Measurements from ENCODE around the gene SENP8.

SENP8 gene

DNA sequence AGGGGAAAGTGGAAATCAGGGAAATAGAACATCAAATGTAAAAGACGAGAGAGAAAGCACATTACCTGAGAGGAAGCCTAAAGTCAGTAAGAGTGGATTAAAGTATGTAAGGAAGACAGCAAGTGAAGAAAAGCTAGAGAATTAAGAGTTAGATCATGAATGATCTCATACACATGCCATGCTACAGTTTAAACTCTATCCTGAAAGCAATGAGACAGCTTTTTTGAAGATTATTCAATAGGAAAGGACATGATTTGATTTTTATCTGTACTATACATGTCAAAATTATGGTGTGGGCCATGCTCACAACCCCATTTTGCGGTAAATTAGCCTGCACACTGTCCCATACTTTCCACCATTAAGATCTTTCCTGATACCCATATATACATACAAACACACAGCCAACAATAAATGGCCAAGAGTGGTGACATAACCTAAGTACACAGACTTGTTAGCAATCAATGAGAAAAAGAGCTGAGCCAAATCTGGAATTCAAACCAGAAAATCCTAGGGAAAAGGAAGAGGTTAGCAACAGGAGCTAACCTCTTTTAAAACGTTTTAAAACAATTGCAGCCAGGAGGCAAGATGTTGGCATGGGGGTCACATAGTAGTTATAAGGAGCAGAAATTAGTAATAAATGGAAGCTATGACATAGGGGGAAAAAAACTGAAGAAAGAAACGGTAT lies 4.7 kb upstream of the SENP8 start:
- DNase-seq (ENCODE audit: low read depth in 2 of 2): no peak

DNA sequence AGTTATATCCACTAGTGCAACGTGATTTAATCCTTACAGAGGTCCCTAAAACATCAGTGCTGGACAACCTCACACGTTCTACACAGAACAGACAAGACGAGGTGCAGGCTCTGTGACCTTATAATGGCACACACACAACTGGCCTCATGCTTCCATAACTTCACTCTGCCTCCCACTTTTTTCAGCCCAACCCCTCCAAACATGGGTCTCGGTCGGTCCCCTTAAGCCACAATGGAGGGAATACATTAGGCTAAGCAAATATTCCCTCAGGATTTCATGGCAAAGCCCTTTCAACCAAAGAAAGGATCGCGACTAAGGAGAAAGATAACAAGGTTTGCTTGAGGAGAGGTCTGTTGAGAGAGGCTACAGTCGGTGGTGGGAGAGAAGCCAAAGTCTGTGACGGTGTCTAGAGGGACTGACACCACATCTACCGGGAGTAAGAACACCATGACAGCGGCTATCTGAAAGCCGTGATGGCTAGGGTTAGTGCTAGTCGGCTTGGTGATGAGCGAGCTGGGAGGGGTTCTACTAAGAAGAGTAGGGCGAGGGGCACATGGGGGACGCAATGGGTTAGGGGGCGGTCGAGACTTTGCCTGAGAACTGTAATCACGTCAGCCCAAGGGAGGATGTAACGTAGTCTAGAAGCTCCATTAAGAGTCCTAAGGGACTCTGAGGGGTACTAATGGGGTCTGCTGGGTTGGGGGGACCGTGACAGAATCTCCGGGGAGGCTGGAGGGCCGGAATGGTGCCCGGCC lies 1.3 kb upstream of the SENP8 start:
- peak in 1 of 2 donors; percentile 2 for DNase-seq (ENCODE audit: low read depth in 2 of 2)

DNA sequence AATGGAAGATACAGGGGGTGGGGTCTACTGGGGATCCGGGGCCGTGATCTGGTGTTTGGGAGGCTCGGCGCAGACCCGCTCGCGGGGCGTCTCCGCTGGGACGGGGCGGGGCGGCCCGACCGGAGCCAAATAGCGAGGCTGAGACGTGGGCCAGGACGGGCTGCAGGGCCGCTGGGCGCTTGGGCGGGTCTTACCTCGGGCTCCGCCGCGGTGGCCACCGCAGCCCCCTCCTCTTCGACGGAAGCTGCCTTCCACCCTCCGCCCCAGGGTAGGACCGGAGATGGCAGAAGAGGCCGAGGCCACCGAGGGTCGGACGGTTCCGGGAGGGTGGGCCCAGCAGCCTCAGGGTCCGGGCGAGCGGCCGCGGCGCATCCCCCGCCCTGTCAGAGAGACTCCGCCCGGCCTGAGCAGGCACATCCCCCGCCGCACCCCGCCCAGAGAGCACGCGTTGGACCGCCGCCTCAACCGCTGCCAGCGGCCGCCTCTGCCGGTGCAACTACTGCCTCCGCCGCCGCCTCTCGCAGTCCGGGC lies 652 bp upstream of the SENP8 start:
- DNase-seq (ENCODE audit: low read depth in 2 of 2): peak; percentile 65 to 71

DNA sequence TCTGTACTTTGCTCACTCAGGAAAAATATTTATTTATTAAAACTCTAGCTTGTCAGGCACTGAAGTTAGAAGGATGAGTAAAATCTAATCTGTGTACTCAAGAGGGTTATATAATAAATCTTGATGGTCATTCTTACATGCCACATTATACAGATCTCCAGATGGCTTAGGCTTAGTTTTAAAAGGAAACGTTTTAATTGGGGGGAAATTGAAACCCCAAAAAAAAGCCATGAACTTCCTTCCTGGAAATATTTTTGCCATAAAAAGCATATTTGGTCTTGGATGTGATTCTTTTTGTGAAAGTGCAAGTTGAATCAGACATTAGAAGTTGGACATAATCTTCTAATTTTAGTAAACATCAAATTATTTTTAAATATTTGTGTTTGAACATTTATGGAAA lies 6.0 kb downstream of the SENP8 start:
- DNase-seq (ENCODE audit: low read depth in 2 of 2): no peak

- DNase-seq (ENCODE audit: low read depth in 2 of 2): no peak
Observed at GRCh38 chr15:72127724-72128322, 9.6 kb downstream of the SENP8 start.

GRCh38 chr15:72128359-72128758 lies 10.2 kb downstream of the SENP8 start:
- DNase-seq (ENCODE audit: low read depth in 2 of 2): no peak

GRCh38 chr15:72130272-72130671 lies 12.1 kb downstream of the SENP8 start:
- DNase-seq (ENCODE audit: low read depth in 2 of 2): no peak

DNA sequence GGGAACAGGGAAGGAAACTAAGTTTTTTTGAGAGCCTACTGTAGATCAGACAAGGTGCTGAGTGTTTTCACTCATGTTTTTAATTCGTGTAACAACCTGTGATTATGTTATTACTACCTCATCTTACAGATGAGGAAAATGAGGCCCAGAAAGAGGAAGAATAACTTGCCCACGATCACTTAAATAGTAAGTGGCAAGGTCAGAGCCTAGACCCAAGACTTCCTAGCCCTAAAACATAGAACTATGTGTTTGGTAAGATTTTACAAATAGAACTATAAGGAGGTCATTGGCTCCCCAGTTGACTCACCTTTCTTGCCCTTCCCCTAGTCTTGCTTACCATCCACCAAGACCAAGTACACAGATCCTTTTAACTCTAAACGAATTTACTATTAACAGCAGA lies 13.7 kb downstream of the SENP8 start:
- DNase-seq (ENCODE audit: low read depth in 2 of 2): no peak

DNA sequence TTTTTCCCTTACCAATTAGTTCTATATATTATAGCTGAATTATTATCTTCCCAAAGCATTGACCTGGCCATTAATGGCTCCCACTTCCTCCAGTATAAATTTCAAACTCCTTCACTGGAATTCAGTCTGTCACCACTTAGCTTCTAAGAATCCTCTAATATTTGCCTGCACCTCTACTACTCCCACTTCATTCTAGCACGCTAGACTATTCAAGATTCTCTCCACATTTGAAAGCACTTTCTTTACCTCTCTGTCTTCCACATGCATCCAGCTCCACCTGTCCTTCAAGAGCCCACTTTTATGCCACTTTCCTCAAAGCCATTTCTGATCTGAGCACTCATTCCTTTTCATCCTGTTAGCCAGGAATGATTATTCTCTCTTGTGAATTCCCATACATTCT lies 15.0 kb downstream of the SENP8 start:
- DNase-seq (ENCODE audit: low read depth in 2 of 2): no peak

DNA sequence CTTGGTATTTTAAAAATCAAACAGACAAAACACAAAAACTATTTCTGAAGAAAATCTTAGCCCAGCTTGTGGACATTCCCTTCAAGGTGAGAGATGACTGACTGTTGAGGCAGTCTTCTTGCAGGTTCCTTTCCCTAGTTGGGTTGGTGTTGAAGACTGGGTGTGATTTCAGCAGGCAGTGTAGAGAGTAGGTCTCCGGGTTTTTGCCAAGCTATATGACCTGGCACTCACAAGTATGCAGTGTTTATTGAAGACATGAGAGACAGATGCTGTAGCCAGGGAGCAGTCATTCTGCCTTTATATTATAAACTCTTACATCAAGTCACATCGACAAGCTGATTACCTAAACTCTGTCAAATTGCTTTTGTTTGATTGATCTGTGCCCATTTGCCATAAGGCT lies 17.5 kb downstream of the SENP8 start:
- DNase-seq (ENCODE audit: low read depth in 2 of 2): no peak

- DNase-seq (ENCODE audit: low read depth in 2 of 2): no peak
Observed at GRCh38 chr15:72136170-72137051, 18.2 kb downstream of the SENP8 start.

DNA sequence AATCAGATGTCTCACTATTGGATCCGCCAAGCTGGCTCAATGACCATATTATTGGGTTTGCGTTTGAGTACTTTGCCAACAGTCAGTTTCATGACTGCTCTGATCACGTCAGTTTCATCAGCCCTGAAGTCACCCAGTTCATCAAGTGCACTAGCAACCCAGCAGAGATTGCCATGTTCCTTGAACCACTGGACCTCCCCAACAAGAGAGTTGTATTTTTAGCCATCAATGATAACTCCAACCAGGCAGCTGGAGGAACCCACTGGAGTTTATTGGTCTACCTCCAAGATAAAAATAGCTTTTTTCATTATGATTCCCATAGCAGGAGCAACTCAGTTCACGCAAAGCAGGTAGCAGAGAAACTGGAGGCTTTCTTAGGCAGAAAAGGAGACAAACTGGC lies 21.5 kb downstream of the SENP8 start:
- DNase-seq (ENCODE audit: low read depth in 2 of 2): no peak

- DNase-seq (ENCODE audit: low read depth in 2 of 2): no peak
Observed at GRCh38 chr15:72140088-72140487, 21.9 kb downstream of the SENP8 start.

DNA sequence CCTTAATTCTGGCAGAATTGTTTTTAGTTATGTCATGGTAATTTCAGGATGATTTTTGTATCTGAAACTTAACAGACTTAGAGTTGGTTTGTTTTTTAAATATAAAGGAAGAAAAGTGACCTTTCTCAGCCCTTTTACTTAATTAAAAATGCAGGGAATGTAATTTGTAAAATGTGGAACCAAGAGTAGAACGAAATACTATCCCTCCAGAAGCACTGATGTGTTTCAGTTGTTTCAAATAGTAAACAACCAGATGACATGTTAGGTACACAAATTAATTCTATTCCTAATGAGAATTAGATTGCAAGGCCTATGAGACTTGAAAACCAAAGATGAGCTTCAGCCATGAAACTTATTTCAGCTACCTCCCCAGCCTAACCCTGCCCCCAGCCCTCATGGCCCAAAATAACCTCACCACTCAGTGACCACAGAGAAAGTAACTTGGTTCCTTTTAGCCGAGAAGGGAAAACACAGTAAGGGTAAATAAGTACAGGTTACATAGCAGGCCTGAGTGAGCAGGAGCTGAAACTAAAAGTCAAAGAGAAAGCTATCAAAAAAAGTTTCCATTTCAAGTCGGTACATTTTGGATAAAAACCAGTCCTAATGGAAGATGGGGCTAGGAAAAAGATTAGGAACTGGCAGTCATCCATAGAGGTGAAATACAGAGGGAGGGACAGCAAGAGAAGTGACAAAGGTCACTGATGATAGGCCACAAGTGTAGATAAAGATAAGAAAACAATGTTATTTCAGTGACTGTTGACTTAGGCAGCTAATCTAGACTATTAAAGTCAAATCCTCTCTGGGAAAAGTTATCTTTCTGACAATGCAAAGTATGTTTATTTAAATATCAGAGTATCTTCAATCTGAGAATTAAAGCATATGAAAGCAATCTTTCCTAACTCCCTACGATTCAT lies 23.2 kb downstream of the SENP8 start:
- DNase-seq (ENCODE audit: low read depth in 2 of 2): no peak

DNA sequence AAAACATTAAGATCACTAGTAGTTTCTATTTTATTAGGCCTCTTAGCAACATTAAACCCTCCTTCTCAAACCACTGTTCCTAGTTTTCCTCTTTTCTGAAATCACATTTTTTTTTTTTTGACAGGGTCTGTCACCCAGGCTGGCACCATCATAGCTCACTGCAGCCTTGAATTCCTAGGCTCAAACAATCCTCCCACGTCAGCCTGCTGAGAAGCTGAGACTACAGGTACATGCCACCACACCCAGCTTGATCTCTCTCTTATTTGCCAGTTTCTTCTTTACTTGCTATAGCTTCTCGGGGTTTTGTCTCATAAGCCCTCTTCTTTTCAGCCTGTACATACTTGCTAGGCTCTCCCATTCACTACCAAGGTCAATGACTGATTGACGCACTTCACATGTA lies 28.0 kb downstream of the SENP8 start:
- no peak for DNase-seq (ENCODE audit: low read depth in 2 of 2)

- no peak for DNase-seq (ENCODE audit: low read depth in 2 of 2)
Observed at GRCh38 chr15:72146934-72147333, 28.7 kb downstream of the SENP8 start.

- no peak for DNase-seq (ENCODE audit: low read depth in 2 of 2)
Observed at GRCh38 chr15:72147418-72147817, 29.2 kb downstream of the SENP8 start.

DNA sequence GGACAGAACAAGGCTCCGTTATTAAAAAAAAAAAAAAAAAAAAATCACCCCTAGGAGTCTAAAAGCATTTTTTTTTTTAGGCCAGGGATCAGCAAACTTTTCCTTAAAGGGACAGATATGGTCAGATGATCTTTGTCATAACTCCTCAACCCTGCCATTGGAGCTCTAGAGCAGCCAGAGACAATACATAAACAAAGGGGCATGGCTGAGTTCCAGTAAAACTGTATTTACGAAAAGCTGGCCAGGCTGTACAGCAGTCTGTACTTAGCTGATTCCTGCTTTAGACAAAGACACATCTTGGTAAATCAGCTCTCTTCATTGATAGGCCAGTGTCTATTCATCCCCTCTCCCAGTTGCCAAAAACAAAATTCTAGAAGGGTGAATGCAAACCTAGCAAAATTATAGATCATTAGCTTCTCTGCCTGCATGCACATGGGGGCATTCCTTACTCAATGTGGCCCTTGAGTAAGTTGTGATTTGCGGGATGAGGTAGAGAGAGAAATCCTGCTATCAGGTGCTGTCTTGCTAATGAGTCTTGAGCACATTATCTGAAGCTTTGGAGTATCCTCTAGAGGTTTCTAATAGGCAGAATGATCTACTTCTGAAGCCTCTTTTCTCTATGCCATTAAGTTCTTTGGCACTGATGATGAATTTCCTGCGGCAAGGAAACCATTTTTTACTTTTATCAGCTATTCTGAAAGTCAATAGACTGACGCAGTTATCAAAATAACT lies 35.2 kb downstream of the SENP8 start:
- no peak for DNase-seq (ENCODE audit: low read depth in 2 of 2)

DNA sequence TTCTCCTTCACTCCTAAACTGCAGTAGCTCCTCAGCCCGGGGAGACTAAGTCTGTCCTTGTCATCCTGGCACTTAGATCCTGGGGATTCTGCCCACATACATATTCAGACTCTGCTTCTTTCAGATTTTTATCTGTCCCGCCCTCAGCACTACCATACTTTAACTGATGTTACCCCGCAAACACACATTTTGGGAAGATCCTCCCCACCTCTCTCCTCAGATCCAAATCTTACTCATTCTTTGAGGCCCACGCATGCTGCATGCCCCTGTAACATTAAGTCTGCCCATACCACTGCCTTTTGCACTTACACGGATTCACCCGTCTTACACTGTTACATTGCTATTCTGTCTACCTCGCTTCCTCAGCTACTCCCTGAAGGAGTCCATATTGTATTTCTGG lies 36.1 kb downstream of the SENP8 start:
- DNase-seq (ENCODE audit: low read depth in 2 of 2): no peak

- DNase-seq (ENCODE audit: low read depth in 2 of 2): no peak
Observed at GRCh38 chr15:72155003-72155621, 36.9 kb downstream of the SENP8 start.
